ENCODE results near the gene TMEM238L. TPM values are rescaled to one million over a fixed set of nuclear protein-coding genes. Genes with fewer than 3 reads are reported as not detected.

Gene TMEM238L
- total and polyA plus RNA-seq, 2 donors (not counting 1 experiment from before 2014, with no cell fraction given) = not detected

DNA sequence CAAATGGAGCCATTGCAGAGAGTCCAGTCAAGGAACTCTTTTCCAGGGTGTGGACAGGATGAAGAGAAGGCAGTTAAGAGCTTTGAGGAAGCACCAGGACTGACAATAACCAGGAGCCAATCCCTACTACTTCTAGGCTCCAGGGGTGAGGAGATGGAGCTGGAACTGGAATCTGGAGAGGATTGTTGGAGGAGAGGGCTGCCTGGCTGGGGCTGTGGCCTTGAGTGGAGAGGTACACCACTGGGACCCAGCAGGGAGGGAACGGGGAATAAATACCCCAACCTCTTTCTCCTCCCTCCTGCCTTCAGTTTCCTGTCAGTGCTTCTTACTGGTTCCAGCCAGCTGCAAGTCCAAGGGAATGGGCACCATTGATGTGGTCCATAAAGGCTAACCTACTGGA, 41.9 kb downstream of the TMEM238L start:
- no peaks in the 10 kb centered on the region for H3K27me3 ChIP-seq (ENCODE audit: control insufficient read depth, insufficient read depth, low read length)
- H3K4me2 ChIP-seq (ENCODE audit: extremely low read depth, insufficient read depth, low read length) = no peak overlapping the region
- H4K20me1 ChIP-seq (ENCODE audit: control insufficient read depth, extremely low read depth, insufficient read depth, low read length) = no peaks in the 10 kb centered on the region
- H2AFZ ChIP-seq (ENCODE audit: low read length) = no peak overlapping the region
- TF ChIP-seq CTCF (conservative IDR thresholded peaks at IDR 0.05 in 1 of 2, IDR thresholded peaks at IDR 0.05 in 1 of 2; ENCODE audit: low read depth in 1 of 2, low read length in 2 of 2) (no peak), EZH2 (IDR thresholded peaks at IDR 0.05; ENCODE audit: low read length, missing control alignments) (no peak)
- no peak overlapping the region for H3K27ac ChIP-seq (ENCODE audit: insufficient read depth, low read length)
- no peaks in the 10 kb centered on the region for H3K9me3 ChIP-seq (ENCODE audit: control insufficient read depth, insufficient read depth, low read depth, low read length)
- no peak for DNase-seq (ENCODE audit: low read depth in 2 of 2)
- no peaks in the 10 kb centered on the region for H3K4me1 ChIP-seq (ENCODE audit: control insufficient read depth, extremely low read depth, insufficient read depth, low read length)
- no peak overlapping the region for H3K9ac ChIP-seq (ENCODE audit: insufficient read depth, low read length)
- no peaks in the 10 kb centered on the region for H3K36me3 ChIP-seq (ENCODE audit: control insufficient read depth, insufficient read depth, low read length)
- H3K79me2 ChIP-seq (ENCODE audit: control insufficient read depth, insufficient read depth, low read length) = no peaks in the 10 kb centered on the region
- no peak overlapping the region for H3K4me3 ChIP-seq (replicated peaks in 1 of 4; ENCODE audit: control extremely low read depth in 1 of 4, insufficient read depth in 1 of 4, low read depth in 3 of 4, low read length in 4 of 4)

GRCh38 chr17:10761281-10761680, 42.6 kb downstream of the TMEM238L start:
- no peaks in the 10 kb centered on the region for H3K4me1 ChIP-seq (ENCODE audit: control insufficient read depth, extremely low read depth, insufficient read depth, low read length)
- H3K9ac ChIP-seq (ENCODE audit: insufficient read depth, low read length) = no peak overlapping the region
- H2AFZ ChIP-seq (ENCODE audit: low read length) = no peak overlapping the region
- no peak overlapping the region for H3K27ac ChIP-seq (ENCODE audit: insufficient read depth, low read length)
- H3K9me3 ChIP-seq (ENCODE audit: control insufficient read depth, insufficient read depth, low read depth, low read length) = no peaks in the 10 kb centered on the region
- H3K27me3 ChIP-seq (ENCODE audit: control insufficient read depth, insufficient read depth, low read length) = no peaks in the 10 kb centered on the region
- H3K79me2 ChIP-seq (ENCODE audit: control insufficient read depth, insufficient read depth, low read length) = no peaks in the 10 kb centered on the region
- no peak for DNase-seq (ENCODE audit: low read depth in 2 of 2)
- H3K4me3 ChIP-seq (replicated peaks in 1 of 4; ENCODE audit: control extremely low read depth in 1 of 4, insufficient read depth in 1 of 4, low read depth in 3 of 4, low read length in 4 of 4) = no peak overlapping the region
- H3K4me2 ChIP-seq (ENCODE audit: extremely low read depth, insufficient read depth, low read length) = no peak overlapping the region
- no peaks in the 10 kb centered on the region for H3K36me3 ChIP-seq (ENCODE audit: control insufficient read depth, insufficient read depth, low read length)
- no peaks in the 10 kb centered on the region for H4K20me1 ChIP-seq (ENCODE audit: control insufficient read depth, extremely low read depth, insufficient read depth, low read length)
- TF ChIP-seq EZH2 (IDR thresholded peaks at IDR 0.05; ENCODE audit: low read length, missing control alignments) (no peak), CTCF (conservative IDR thresholded peaks at IDR 0.05 in 1 of 2, IDR thresholded peaks at IDR 0.05 in 1 of 2; ENCODE audit: low read depth in 1 of 2, low read length in 2 of 2) (no peak)

DNA sequence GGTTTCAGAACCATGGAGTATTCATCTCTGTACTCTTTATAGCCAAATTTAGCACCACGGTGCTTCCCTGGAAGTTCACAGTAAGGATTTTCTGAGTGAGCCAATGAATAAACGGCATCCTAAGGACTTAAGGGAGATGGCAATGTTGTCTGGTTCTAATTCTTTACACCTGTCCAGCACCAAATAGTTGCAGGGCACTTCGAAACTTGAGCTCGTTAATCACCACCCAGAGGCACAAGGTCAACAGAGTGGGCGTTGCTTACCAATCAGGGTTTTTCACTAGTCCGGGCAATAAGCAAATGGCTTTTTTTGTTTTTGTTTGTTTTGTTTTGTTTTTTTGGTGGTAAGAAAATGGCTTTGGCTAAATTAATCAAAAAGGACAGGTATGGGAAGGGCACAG, 45.8 kb downstream of the TMEM238L start:
- no peak for TF ChIP-seq EZH2 (IDR thresholded peaks at IDR 0.05; ENCODE audit: low read length, missing control alignments)
- TF ChIP-seq CTCF (conservative IDR thresholded peaks at IDR 0.05 in 1 of 2, IDR thresholded peaks at IDR 0.05 in 1 of 2; ENCODE audit: low read depth in 1 of 2, low read length in 2 of 2) = no peak
- Histone ChIP-seq H3K36me3 (ENCODE audit: control insufficient read depth, insufficient read depth, low read length) (no peaks in the 10 kb centered on the region), H4K20me1 (ENCODE audit: control insufficient read depth, extremely low read depth, insufficient read depth, low read length) (no peaks in the 10 kb centered on the region), H3K27ac (ENCODE audit: insufficient read depth, low read length) (no peak overlapping the region), H3K4me3 (replicated peaks in 1 of 4; ENCODE audit: control extremely low read depth in 1 of 4, insufficient read depth in 1 of 4, low read depth in 3 of 4, low read length in 4 of 4) (no peak overlapping the region), H2AFZ (ENCODE audit: low read length) (no peak overlapping the region), H3K9ac (ENCODE audit: insufficient read depth, low read length) (no peak overlapping the region), H3K4me2 (ENCODE audit: extremely low read depth, insufficient read depth, low read length) (no peak overlapping the region), H3K4me1 (ENCODE audit: control insufficient read depth, extremely low read depth, insufficient read depth, low read length) (no peaks in the 10 kb centered on the region), H3K79me2 (ENCODE audit: control insufficient read depth, insufficient read depth, low read length) (no peaks in the 10 kb centered on the region), H3K27me3 (ENCODE audit: control insufficient read depth, insufficient read depth, low read length) (no peaks in the 10 kb centered on the region), H3K9me3 (ENCODE audit: control insufficient read depth, insufficient read depth, low read depth, low read length) (no peaks in the 10 kb centered on the region)
- DNase-seq (ENCODE audit: low read depth in 2 of 2) = no peak

Data from fibroblast of lung (primary cell).